Measurements from ENCODE around the gene ADGRV1.

Gene ADGRV1

DNA sequence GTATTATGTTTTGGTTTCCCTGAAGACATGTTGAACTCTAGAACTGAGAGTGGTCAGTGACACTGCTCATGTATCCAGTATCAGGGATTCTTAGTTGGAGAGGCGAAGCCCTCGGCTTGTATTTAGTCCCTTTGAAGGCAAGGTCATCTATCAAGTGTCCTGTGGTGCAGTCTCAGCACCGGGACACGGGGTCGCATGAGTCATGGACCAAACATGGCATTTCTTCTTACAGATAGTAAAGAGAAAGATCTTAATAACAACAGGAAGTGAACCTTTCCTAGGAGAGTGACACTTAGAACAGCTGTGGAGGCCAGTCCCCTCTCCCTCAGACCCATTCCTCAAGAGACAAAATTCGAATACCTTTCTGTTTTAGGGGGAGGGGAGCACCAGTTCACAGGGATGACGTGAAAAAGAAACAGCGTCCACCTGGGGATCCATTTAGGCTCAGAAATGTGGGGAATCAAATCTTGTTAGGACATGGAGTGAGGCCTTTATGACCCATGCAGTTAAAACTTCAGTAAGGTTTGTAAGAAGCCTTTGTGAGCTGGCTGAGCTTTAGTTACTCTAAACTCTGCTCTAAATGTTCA lies 86.5 kb downstream of the ADGRV1 start:
- Histone ChIP-seq H3K36me3 (ENCODE audit: insufficient read depth, low read length) (no peaks in the 10 kb centered on the region), H2AFZ (ENCODE audit: low read length) (no peak overlapping the region)

DNA sequence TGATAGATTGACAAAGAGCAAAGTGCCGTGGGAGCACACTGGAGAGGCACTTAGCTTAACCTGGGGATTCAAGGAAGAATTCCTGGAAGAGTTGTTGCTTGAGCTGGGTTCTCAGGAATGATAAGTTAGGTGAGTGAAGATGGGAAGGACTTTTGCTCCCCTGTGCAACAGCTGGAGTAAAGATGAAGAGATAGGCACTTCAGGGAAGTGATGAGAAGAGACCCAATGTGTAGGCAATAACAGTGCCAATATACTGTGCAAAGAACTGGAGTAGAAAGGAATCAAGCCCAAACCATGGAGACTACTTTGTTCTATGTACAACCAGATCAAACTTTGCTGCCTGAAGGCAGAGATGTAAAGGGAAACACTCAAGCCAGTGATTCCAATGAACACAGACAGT lies 92.2 kb downstream of the ADGRV1 start:
- no peak overlapping the region for H3K4me2 ChIP-seq (ENCODE audit: low read depth, low read length, poor library complexity, severe bottlenecking)
- H3K27me3 ChIP-seq (ENCODE audit: insufficient read depth, low read length, poor library complexity, severe bottlenecking) = no peaks in the 10 kb centered on the region
- no peaks in the 10 kb centered on the region for H3K4me1 ChIP-seq (ENCODE audit: insufficient read depth, low read length, poor library complexity, severe bottlenecking)
- no peak overlapping the region for H3K9ac ChIP-seq (ENCODE audit: low read depth, low read length, poor library complexity, severe bottlenecking)
- no peaks in the 10 kb centered on the region for H3K79me2 ChIP-seq (ENCODE audit: insufficient read depth, low read length)
- H3K36me3 ChIP-seq (ENCODE audit: insufficient read depth, low read length) = no peaks in the 10 kb centered on the region
- no peaks in the 10 kb centered on the region for H4K20me1 ChIP-seq (ENCODE audit: insufficient read depth, low read length, poor library complexity, severe bottlenecking)
- no peaks in the 10 kb centered on the region for H3F3A ChIP-seq (ENCODE audit: low read depth)
- H3K4me3 ChIP-seq (ENCODE audit: low read length, poor library complexity, severe bottlenecking) = no peak overlapping the region
- H3K9me3 ChIP-seq (ENCODE audit: insufficient read depth, low read depth, low read length) = no peaks in the 10 kb centered on the region
- no peak overlapping the region for H2AFZ ChIP-seq (ENCODE audit: low read length)
- no peaks in the 10 kb centered on the region for H3K9me2 ChIP-seq (replicated peaks; ENCODE audit: low read depth, low read length)
- TF ChIP-seq CTCF (conservative IDR thresholded peaks at IDR 0.05; ENCODE audit: low read length) = no peak
- TF ChIP-seq EZH2phosphoT487 (IDR thresholded peaks at IDR 0.05; ENCODE audit: borderline replicate concordance) = no peak

More for the DNA sequence above, 86.5 kb downstream of the ADGRV1 start:
- Histone ChIP-seq H3K4me1 (ENCODE audit: insufficient read depth, low read length, poor library complexity, severe bottlenecking) (peaks cover 9% of the 10 kb centered on the region), H3K9ac (ENCODE audit: low read depth, low read length, poor library complexity, severe bottlenecking) (no peak overlapping the region), H3K9me2 (replicated peaks; ENCODE audit: low read depth, low read length) (no peaks in the 10 kb centered on the region), H4K20me1 (ENCODE audit: insufficient read depth, low read length, poor library complexity, severe bottlenecking) (no peaks in the 10 kb centered on the region), H3K79me2 (ENCODE audit: insufficient read depth, low read length) (no peaks in the 10 kb centered on the region), H3K9me3 (ENCODE audit: insufficient read depth, low read depth, low read length) (no peaks in the 10 kb centered on the region), H3K4me3 (ENCODE audit: low read length, poor library complexity, severe bottlenecking) (no peak overlapping the region), H3F3A (ENCODE audit: low read depth) (no peaks in the 10 kb centered on the region), H3K27me3 (ENCODE audit: insufficient read depth, low read length, poor library complexity, severe bottlenecking) (no peaks in the 10 kb centered on the region), H3K4me2 (ENCODE audit: low read depth, low read length, poor library complexity, severe bottlenecking) (no peak overlapping the region)
- TF ChIP-seq CTCF (conservative IDR thresholded peaks at IDR 0.05; ENCODE audit: low read length) = no peak
- TF ChIP-seq EZH2phosphoT487 (IDR thresholded peaks at IDR 0.05; ENCODE audit: borderline replicate concordance) = no peak

DNA sequence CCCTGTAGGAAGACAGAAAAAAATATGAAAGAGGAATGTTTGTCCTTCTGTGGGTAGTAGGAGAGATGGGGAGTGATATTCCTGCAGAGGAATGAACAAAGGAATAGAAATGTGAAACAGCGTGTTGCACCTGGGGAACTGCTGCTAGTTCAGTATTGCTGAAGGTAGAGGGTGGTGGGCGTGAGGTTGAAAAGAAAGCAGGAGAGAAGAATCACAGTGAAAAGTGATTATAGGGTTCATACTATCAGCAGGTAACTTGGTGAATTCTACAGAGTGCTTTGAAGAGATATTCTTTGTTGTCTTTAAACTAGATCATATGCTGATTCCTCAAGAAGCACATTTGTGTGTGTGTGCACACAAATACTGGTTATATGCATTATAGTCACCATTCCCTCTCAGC lies 95.6 kb downstream of the ADGRV1 start:
- Histone ChIP-seq H3F3A (ENCODE audit: low read depth) (no peaks in the 10 kb centered on the region), H3K79me2 (ENCODE audit: insufficient read depth, low read length) (no peaks in the 10 kb centered on the region), H3K27me3 (ENCODE audit: insufficient read depth, low read length, poor library complexity, severe bottlenecking) (no peaks in the 10 kb centered on the region), H3K9ac (ENCODE audit: low read depth, low read length, poor library complexity, severe bottlenecking) (no peak overlapping the region), H3K9me3 (ENCODE audit: insufficient read depth, low read depth, low read length) (no peaks in the 10 kb centered on the region), H3K9me2 (replicated peaks; ENCODE audit: low read depth, low read length) (no peaks in the 10 kb centered on the region), H4K20me1 (ENCODE audit: insufficient read depth, low read length, poor library complexity, severe bottlenecking) (no peaks in the 10 kb centered on the region), H3K36me3 (ENCODE audit: insufficient read depth, low read length) (no peaks in the 10 kb centered on the region), H3K4me2 (ENCODE audit: low read depth, low read length, poor library complexity, severe bottlenecking) (no peak overlapping the region), H2AFZ (ENCODE audit: low read length) (no peak overlapping the region), H3K4me1 (ENCODE audit: insufficient read depth, low read length, poor library complexity, severe bottlenecking) (no peaks in the 10 kb centered on the region), H3K4me3 (ENCODE audit: low read length, poor library complexity, severe bottlenecking) (no peak overlapping the region)
- no peak for TF ChIP-seq CTCF (conservative IDR thresholded peaks at IDR 0.05; ENCODE audit: low read length)
- no peak for TF ChIP-seq EZH2phosphoT487 (IDR thresholded peaks at IDR 0.05; ENCODE audit: borderline replicate concordance)

Measured in Loucy (cell line).